Activated CD8-positive, alpha-beta T cell treated with anti-CD3 and anti-CD28 coated beads for 36 hours (primary cell): Measurements from ENCODE around the gene LRP1. TPM values are rescaled to one million over a fixed set of nuclear protein-coding genes. Genes with fewer than 3 reads are reported as not detected.

Source experiments
- ATAC-seq: fragments of 200-7000 bp; cut with Tn5 transposase; one replicate; pipeline ENCODE4 v1.10.0; 2021; ENCODE audit warnings: mild to moderate bottlenecking, moderate library complexity
- CTCF ChIA-PET: fragments of 350-600 bp; sonication (Branson Sonifier 250); formaldehyde crosslinking; loops from one replicate; lab custom pipeline; 2021; ENCODE audit warnings: antibody characterized with exemption; lab: Charles Lee
- POLR2A ChIA-PET: fragments of 350-600 bp; sonication (Branson Sonifier 250); formaldehyde crosslinking; loops from one replicate; lab custom pipeline; 2021; ENCODE audit warnings: antibody characterized with exemption; lab: Charles Lee
- DNase-seq: peaks from one replicate; pipeline ENCODE4 v3.0.0-alpha.2; 2020
- H3K27ac Mint-ChIP-seq: one replicate; pipeline ENCODE4 v1.8.0; 2021; ENCODE audit warnings: mild to moderate bottlenecking, mixed read lengths
- H3K27me3 Mint-ChIP-seq: one replicate; pipeline ENCODE4 v1.8.0; 2021; ENCODE audit warnings: mixed read lengths
- H3K36me3 Mint-ChIP-seq: one replicate; pipeline ENCODE4 v1.8.0; 2021; ENCODE audit warnings: low read depth, mixed read lengths
- H3K4me1 Mint-ChIP-seq: one replicate; pipeline ENCODE4 v1.8.0; 2021; ENCODE audit warnings: low read depth, mixed read lengths
- H3K4me3 Mint-ChIP-seq: one replicate; pipeline ENCODE4 v1.8.0; 2021; ENCODE audit warnings: mild to moderate bottlenecking, moderate library complexity, mixed read lengths
- H3K9me3 Mint-ChIP-seq: one replicate; pipeline ENCODE4 v1.8.0; 2021; ENCODE audit warnings: mixed read lengths
- intact Hi-C: fragments of 100-400 bp; cut with micrococcal nuclease; formaldehyde crosslinking; loops from one replicate; pipeline ENCODE4 v1.10.0; 2022
- total RNA-seq, 2 experiments: library from RNA; stranded (reverse); gene quantifications; one replicate each; pipeline ENCODE4 v1.2.3, GENCODE V29; 2021
- TF ChIP-seq, protein P1 (sequence below): fragments of 200-600 bp; IDR thresholded peaks from one replicate; pipeline ENCODE4 v1.8.0; 2022; ENCODE audit warnings: antibody characterized with exemption, mild to moderate bottlenecking

Gene LRP1
- 1 to 10 TPM; 1.5 to 1.9 TPM for total RNA-seq

DNA sequence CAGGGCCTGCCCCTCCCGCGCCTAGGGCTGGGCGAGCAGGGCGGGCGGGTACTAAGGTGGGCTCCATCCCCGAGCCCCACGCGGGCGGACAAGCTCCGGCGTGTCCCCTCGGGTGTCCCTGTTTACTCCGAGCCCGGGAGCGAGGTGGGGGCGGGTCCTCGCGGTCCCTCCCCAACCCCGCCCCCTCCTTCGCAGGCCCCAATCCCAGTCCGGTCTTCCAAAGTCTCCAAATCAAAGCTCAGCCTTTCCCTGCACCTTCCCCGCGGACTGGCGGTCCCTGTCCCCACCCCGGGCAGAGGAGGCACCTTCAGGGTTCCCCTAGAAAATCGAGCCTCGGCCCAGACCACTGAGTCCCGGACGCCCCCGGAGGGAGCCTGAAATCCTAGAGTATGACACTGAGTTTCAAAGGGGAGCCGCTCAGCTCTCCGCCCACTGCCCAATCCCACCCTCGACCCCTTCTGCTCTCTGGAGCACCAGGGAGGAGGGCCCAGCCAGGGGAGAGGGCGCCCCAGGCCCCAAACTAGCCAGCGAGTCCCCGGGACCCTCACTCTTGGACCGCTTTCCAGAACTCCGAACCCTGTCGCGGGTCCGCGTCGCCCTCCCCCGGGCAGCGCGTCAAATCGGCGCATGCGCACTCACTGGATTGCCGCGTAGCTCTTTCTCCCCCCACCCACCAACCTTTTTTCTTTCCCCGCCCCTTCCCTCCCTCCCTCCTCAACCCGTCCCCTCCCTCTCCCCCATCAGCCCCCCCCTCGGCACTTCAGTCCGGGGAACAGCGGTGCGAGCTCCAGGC is at the start of gene LRP1:
TSS of gene LRP1 (plus strand) at position 758 of the 793 bp plus-strand sequence. CDS start 482 bp downstream, outside the sequence.
- H3K9me3 Mint-ChIP-seq, result peaks cover 7% of the 10 kb centered on the region
- ATAC-seq (peak; percentile 72), DNase-seq (peak; percentile 79)
- peaks cover 2% of the 10 kb centered on the region for H3K36me3 Mint-ChIP-seq
- peak within 1 kb of the TSS; percentile 78 for H3K4me3 Mint-ChIP-seq
- peak within 1 kb of the TSS; percentile 50 for H3K27ac Mint-ChIP-seq
- intact Hi-C loops, result no loop called here
- POLR2A ChIA-PET, result interaction anchor here (0.7 to 3.1 kb wide), 6 partner anchors 8 to 124 kb away, joined by 3 to 24 read pairs (median 4); partner anchors contain the start of gene STAT6
- CTCF ChIA-PET, result interaction anchor here (0.7 to 12.0 kb wide), 9 partner anchors 11 to 127 kb away, joined by 3 to 153 read pairs (median 5); partner anchors contain the start of gene STAT6
- TF ChIP-seq, protein P1, sequence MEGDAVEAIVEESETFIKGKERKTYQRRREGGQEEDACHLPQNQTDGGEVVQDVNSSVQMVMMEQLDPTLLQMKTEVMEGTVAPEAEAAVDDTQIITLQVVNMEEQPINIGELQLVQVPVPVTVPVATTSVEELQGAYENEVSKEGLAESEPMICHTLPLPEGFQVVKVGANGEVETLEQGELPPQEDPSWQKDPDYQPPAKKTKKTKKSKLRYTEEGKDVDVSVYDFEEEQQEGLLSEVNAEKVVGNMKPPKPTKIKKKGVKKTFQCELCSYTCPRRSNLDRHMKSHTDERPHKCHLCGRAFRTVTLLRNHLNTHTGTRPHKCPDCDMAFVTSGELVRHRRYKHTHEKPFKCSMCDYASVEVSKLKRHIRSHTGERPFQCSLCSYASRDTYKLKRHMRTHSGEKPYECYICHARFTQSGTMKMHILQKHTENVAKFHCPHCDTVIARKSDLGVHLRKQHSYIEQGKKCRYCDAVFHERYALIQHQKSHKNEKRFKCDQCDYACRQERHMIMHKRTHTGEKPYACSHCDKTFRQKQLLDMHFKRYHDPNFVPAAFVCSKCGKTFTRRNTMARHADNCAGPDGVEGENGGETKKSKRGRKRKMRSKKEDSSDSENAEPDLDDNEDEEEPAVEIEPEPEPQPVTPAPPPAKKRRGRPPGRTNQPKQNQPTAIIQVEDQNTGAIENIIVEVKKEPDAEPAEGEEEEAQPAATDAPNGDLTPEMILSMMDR, result no peak
- no peaks in the 10 kb centered on the region for H3K27me3 Mint-ChIP-seq
- H3K4me1 Mint-ChIP-seq, result peaks cover 16% of the 10 kb centered on the region

DNA sequence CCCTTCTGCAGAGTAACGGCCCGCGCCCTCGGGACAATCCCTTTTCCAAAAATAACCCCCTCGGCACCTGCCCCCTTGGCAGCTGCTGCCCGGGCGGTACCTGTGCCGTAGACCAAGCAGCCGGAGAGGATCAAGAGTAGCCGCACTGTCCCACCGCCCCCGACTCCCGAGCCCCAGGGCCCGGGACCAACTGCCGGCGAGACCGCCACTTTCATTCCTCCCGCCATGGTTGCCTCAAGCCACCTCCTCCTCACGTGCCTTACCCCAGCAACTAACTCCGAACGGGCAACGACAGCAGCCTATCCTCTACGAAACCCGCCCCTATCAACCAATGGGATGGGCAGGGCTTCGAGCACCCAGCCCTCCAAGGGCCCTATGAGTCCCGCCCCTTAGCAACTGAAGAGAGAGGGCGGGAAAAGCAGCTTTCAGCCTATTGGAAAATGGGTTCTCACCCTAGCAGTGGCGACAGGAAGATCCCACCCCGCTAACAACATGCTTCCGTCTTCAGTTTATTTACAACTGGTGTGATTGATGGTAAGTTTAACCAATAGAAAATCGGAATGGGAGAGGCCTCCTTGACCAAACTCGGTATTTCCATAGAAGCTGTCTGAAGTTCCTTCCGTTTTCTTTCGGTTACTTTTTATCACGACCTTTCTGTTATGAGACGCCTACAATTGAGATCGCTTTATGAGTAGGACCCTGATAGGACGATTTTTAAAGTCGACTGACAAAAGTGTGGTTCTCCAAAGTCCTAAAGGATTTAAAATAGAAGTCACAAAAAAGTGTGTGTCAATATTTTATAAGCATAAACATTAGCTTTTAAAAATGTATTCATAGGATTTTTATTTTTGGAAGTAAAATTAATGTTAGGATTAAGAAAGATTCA is 49.5 kb upstream of the LRP1 start, which contains the start of gene NEMP1:
TSS of gene NEMP1 (minus strand) at position 273 of the 886 bp plus-strand sequence. CDS start at position 227, 46 bp downstream.
- peak within 1 kb of the TSS; percentile 100 for H3K4me3 Mint-ChIP-seq
- peak; percentile 96 for ATAC-seq
- POLR2A ChIA-PET, result interaction anchor here (0.5 to 6.2 kb wide), 21 partner anchors 8 to 928 kb away, joined by 3 to 104 read pairs (median 4); partner anchors contain the start of genes NAB2, NACA and STAT6
- CTCF ChIA-PET, result interaction anchor here (0.7 to 4.6 kb wide), 15 partner anchors 9 to 381 kb away, joined by 3 to 43 read pairs (median 5); partner anchors contain the start of genes GLI1 and STAT6
- intact Hi-C loops, result loop anchor here (1.0 kb wide), 1 partner anchor 10 kb away; no protein-coding TSS in a partner anchor
- H3K36me3 Mint-ChIP-seq, result peaks cover 35% of the 10 kb centered on the region
- peaks cover 31% of the 10 kb centered on the region for H3K4me1 Mint-ChIP-seq
- H3K27me3 Mint-ChIP-seq, result no peaks in the 10 kb centered on the region
- no peaks in the 10 kb centered on the region for H3K9me3 Mint-ChIP-seq
- peak; percentile 98 for DNase-seq
- TF ChIP-seq, protein P1, result no peak
- H3K27ac Mint-ChIP-seq, result peak within 1 kb of the TSS; percentile 99

DNA sequence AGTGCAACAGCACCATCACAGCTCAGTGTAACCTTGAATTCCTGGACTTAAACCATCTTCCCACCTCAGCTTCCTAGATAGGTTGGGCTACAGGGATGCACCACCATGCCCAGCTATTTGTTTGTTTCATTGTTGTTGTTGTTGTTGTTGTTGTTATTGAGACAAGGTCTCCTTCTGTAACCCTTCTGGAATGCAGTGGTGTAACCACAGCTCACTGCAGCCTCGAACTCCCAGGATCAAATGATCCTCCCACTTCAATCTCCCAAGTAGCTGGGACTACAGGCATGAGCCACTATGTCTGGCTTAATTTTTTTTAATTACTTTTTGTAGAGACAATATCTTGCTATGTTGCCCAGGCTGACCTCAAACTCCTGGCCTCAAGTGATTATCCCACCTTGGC is 48.5 kb upstream of the LRP1 start:
- CTCF ChIA-PET, result interaction anchor here (1.1 to 4.6 kb wide), 10 partner anchors 10 to 79 kb away, joined by 3 to 43 read pairs (median 6); partner anchors contain the start of gene STAT6

DNA sequence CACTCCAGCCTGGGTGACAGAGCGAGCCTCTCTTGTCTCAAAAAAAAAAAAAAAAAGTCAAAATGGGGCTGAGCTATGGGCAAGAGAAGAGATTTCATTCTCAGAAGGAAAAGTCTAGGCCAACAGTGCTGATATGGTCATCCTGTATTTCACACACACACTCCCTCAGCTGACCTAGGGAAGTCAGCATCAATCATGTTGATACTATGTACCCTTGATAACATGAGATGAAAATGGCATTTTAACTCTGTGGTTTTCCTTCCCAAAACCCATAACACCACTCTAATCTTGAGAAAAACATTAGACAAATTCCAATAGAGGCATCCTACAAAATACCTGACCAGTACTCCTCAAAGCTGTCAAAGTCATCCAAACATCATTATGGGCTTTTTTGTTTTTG is 47.4 kb upstream of the LRP1 start:
- CTCF ChIA-PET, result interaction anchor here (1.2 to 4.6 kb wide), 4 partner anchors 11 to 31 kb away, joined by 4 to 43 read pairs (median 27); partner anchors contain the start of gene STAT6
- Mint-ChIP-seq H3K9me3 (no peaks in the 10 kb centered on the region), H3K27me3 (no peaks in the 10 kb centered on the region), H3K4me3 (no peak overlapping the region), H3K36me3 (peaks cover 31% of the 10 kb centered on the region), H3K27ac (peak overlapping the region; percentile 76), H3K4me1 (peaks cover 38% of the 10 kb centered on the region)
- DNase-seq, result no peak
- intact Hi-C loops, result no loop called here
- TF ChIP-seq, protein P1, result no peak
- POLR2A ChIA-PET, result interaction anchor here (1.1 to 6.2 kb wide), 3 partner anchors 10 to 30 kb away, joined by 5 to 104 read pairs (median 60); partner anchors contain the start of genes NAB2 and STAT6
- ATAC-seq, result no peak

More for the DNA sequence above, 48.5 kb upstream of the LRP1 start:
- H3K27me3 Mint-ChIP-seq, result no peaks in the 10 kb centered on the region
- no peaks in the 10 kb centered on the region for H3K9me3 Mint-ChIP-seq
- H3K27ac Mint-ChIP-seq, result peak overlapping the region; percentile 95
- H3K4me3 Mint-ChIP-seq, result peak overlapping the region; percentile 100
- intact Hi-C loops, result loop anchor here (1.0 kb wide), 1 partner anchor 8 kb away; no protein-coding TSS in a partner anchor
- peaks cover 29% of the 10 kb centered on the region for H3K4me1 Mint-ChIP-seq
- TF ChIP-seq, protein P1, result no peak
- POLR2A ChIA-PET, result interaction anchor here (0.9 to 6.2 kb wide), 15 partner anchors 9 to 445 kb away, joined by 3 to 104 read pairs (median 5); partner anchors contain the start of genes NAB2, NACA and STAT6
- DNase-seq (no peak), ATAC-seq (no peak)
- peaks cover 28% of the 10 kb centered on the region for H3K36me3 Mint-ChIP-seq
